PC-9 (cell line): ENCODE results near the gene NAAA.

Experiments used
- CTCF ChIP-seq: fragments of 200-600 bp; sonication (generic); conservative IDR thresholded peaks from 2 replicates; pipeline ENCODE4 v1.6.1; 2017; ENCODE audit warnings: mixed run types, antibody characterized with exemption, mild to moderate bottlenecking, moderate library complexity
- EZH2 ChIP-seq: fragments of 200-600 bp; sonication (generic); IDR thresholded peaks from 2 replicates; pipeline ENCODE4 v1.8.0; 2017; ENCODE audit warnings: antibody characterized with exemption, low read depth

GRCh38 chr4:75919920-75920319 lies 20.9 kb downstream of the NAAA start:
- no peak for TF ChIP-seq CTCF
- no peak for TF ChIP-seq EZH2
